GM12875 (cell line): Measurements from ENCODE around the gene LRP8.

Source experiments
- H3K4me3 ChIP-seq: one replicate; pipeline ENCODE4 v1.5.1; 2011; ENCODE audit warnings: low read depth, low read length, control low read depth
- TF ChIP-seq, protein P1 (sequence below): IDR thresholded peaks from 2 replicates; pipeline ENCODE4 v1.5.1; 2011; ENCODE audit warnings: low read depth, mild to moderate bottlenecking, control low read depth, inconsistent platforms, low read length, moderate library complexity, borderline replicate concordance; ENCODE audit not compliant: insufficient read depth

LRP8 gene

DNA sequence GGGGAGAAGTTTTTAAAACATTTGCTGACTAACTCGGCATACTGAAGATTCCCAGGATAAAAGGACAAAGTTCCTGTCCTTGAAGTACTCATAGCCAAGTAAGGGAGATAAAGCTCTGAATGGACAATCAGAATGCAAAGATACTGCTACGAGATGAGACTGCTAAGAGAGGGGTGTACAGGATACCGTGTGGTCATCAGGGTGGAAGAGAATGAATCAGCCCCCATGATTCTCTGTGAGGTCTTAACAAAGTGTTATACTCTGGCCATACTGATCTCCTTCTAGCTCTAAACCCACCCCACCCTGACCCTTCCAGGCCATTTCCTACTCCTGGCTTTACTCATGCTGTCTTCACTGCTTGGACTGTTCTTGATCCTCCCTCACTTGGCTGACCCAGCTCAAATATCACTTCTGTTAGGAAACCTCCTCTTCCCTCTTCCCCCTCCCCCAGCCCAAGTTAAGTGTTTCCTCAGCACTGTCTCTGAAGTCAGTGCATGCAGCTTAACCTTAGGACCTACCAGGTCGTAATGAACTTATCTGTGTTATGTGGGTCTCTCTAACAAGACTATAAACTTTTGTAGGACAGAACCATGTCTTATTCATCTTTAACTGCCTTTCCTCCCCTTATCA is 73.7 kb downstream of the LRP8 start:
- no peak overlapping the region for H3K4me3 ChIP-seq
- TF ChIP-seq, protein P1, sequence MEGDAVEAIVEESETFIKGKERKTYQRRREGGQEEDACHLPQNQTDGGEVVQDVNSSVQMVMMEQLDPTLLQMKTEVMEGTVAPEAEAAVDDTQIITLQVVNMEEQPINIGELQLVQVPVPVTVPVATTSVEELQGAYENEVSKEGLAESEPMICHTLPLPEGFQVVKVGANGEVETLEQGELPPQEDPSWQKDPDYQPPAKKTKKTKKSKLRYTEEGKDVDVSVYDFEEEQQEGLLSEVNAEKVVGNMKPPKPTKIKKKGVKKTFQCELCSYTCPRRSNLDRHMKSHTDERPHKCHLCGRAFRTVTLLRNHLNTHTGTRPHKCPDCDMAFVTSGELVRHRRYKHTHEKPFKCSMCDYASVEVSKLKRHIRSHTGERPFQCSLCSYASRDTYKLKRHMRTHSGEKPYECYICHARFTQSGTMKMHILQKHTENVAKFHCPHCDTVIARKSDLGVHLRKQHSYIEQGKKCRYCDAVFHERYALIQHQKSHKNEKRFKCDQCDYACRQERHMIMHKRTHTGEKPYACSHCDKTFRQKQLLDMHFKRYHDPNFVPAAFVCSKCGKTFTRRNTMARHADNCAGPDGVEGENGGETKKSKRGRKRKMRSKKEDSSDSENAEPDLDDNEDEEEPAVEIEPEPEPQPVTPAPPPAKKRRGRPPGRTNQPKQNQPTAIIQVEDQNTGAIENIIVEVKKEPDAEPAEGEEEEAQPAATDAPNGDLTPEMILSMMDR, result no peak

DNA sequence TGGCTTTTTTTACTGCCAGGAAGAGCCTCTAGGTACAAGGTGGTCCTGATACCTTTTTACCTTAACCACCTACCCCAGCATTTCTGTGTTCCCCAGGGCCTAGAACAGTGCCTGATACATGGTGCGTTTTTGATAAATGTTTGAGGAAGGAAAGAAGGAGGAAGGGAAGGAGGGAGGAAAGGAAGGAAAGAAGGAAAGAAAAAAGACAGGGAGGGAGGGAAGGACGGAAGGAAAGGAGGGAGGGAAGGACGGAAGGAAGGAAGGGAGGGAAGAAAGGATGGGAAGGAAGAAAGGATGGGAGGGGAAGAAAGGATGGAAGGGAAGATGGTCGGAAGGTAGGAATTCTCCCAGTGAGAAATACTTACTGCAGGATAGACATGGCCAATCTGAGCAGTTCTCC is 77.5 kb downstream of the LRP8 start:
- TF ChIP-seq, protein P1, result no peak
- no peak overlapping the region for H3K4me3 ChIP-seq

DNA sequence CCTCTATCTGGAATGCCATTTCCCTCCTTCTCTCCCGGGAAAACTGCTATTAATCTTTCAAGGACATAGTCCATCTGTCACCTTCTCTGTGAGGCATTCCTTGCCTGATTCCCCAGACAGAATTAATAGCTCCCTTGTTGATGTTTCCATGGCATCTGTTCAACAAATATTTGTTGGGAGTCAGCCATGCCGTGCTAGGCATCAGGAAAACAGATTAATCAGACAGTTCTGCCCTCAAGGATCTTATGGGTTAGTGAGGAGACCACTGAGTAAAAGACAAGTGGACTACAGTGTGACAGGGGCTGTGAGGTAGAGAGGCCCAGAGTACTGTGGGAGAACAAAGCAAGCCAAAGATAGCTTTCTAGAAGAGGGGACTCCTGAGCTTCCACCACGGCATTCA is 78.2 kb downstream of the LRP8 start:
- TF ChIP-seq, protein P1, result no peak
- H3K4me3 ChIP-seq, result no peak overlapping the region

DNA sequence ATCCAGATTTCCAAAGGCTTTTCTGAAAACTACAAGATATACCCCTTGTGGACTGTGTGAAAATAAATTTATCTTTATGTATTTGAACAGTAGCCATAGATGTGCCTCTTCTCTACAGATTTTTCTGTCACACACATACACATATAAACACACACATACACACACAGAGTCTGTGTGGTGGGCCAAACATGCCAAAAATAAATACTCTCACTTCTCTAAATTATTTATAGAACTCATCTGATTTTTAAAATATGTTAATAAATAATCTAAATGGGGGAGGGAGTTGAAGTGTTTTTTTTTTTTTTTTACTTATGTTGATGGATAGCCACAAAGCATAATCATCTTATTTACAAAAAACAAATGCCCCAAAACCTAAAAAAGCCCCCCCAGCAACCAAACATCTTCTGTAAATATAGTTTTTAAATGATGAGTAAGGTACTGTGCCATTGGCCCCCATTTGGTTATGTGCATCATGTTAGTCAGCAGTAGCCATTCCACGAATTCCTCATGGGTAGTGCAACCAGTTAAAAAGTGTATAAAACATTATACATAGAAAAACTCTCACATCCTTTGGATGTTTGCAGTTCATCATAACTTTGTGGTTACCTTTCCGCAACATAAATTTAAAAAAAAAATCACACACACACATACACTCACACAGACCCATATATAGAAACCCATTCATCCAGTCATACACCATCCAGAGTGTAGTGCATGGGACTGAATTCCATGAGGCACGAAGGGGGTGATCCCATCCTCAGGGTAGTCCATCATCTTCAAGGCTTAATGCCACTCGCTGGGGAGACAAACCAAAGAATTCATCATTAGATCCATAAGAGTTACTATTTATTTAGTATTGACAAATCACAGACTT is 81.4 kb downstream of the LRP8 start:
- TF ChIP-seq, protein P1, result no peak
- no peak overlapping the region for H3K4me3 ChIP-seq

DNA sequence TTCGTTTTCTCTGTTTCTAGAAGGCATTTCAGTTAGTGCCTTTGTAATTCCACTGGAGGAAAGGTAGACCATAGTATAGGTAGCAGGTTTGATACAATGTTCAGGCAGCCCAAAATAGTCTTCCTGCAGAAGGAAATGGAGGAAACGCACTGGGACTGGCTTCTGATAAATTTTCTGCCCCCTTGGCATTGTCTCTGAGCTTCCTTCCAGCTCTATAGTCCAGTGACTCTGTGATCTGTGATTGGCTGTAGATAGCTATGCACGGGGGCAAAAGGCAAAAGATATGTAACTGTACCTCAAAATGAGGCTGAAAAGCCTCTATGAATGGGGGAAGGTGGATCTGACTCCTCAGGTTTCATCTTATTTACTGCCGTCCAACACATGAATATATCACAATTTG is 83.7 kb downstream of the LRP8 start:
- TF ChIP-seq, protein P1, result no peak
- H3K4me3 ChIP-seq, result no peak overlapping the region

DNA sequence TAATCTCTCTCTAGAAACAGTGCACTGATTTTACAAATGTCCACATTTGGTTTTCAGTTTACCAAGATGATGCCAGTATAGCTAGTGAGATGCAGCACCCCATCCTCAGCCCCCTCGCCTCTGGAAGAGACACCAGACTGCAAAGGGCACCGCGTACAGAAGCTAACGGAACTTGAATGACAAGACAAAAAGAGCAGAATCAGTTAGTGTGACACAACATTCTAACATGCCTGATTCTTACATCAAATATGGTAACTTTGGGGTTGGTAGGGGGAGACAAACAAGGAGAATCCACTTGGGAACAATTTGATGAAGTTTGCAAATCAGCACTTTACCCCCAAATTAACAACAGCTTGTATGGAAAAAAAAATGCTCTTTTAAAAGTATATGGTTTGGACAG is 85.5 kb downstream of the LRP8 start:
- TF ChIP-seq, protein P1, result no peak

DNA sequence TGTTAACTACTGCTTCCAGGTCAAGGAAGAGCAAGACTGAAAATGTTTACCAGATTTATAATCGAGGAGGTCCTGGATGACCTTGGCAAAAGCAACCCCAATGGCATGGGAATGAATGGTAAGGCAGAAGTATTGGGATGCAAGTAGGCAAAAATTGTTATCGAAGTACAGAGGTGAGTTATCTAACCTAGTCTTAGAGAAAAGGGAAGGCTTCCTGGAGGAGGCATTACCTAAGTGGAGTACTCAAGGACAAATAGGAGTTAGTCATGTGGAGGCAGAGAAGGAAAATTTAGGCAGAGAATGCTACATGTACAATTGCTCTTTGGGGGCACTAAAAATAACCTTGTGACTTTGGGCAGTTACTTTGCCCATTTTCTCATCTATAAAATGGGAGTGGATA is 86.0 kb downstream of the LRP8 start:
- TF ChIP-seq, protein P1, result no peak

More for the DNA sequence above, 85.5 kb downstream of the LRP8 start:
- H3K4me3 ChIP-seq, result no peak overlapping the region

More for the DNA sequence above, 86.0 kb downstream of the LRP8 start:
- no peak overlapping the region for H3K4me3 ChIP-seq
